ENCODE measurements around the gene CRIP2.

DNA sequence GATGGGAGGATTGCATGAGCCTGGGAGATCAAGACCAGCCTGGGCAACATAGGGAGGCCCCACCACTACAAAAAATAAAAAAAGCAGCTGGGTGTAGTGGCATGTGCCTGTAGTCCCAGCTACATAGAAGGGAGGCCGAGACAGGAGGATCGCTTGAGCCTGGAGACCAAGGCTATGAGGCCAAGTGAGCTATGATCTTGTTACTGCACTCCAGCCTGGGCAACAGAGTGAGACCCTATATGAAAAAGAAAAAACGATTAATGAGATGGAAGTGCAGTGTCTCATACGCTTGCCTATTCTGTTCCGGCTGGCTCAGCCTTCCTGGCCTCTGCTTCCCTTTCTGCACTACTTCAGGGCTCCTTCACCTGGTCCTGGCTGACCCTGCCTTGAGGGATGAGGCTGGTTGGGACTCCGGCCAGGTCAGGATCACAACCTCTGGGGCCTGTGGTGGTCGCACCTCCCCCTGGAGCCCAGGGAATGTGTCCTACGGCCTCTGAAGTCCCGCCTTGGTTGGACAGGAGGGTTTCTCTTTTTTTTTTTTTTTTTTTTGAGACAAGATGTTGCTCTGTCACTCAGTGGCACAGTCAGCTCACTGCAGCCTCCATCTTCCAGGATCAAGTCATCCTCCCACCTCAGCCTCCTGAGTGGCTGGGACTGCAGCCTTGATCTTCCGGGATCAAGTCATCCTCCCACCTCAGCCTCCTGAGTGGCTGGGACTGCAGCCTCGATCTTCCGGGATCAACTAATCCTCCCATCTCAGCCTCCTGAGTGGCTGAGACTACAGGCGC, 27.1 kb downstream of the CRIP2 start:
- TF ChIP-seq, protein P1, sequence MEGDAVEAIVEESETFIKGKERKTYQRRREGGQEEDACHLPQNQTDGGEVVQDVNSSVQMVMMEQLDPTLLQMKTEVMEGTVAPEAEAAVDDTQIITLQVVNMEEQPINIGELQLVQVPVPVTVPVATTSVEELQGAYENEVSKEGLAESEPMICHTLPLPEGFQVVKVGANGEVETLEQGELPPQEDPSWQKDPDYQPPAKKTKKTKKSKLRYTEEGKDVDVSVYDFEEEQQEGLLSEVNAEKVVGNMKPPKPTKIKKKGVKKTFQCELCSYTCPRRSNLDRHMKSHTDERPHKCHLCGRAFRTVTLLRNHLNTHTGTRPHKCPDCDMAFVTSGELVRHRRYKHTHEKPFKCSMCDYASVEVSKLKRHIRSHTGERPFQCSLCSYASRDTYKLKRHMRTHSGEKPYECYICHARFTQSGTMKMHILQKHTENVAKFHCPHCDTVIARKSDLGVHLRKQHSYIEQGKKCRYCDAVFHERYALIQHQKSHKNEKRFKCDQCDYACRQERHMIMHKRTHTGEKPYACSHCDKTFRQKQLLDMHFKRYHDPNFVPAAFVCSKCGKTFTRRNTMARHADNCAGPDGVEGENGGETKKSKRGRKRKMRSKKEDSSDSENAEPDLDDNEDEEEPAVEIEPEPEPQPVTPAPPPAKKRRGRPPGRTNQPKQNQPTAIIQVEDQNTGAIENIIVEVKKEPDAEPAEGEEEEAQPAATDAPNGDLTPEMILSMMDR (IDR thresholded peaks at IDR 0.05; ENCODE audit: low read depth, low read length), result no peak
- TF ChIP-seq EZH2phosphoT487 (IDR thresholded peaks at IDR 0.05; ENCODE audit: low read depth), result no peak

All from OCI-LY3 (cell line).